ENCODE measurements around the gene SCN3B. TPM values are rescaled to one million over a fixed set of nuclear protein-coding genes. Genes with fewer than 3 reads are reported as not detected.

Gene SCN3B
- total RNA-seq, 4 donors from 2014 or later, result 0.42 to 1.9 (median 0.98) TPM

GRCh38 chr11:123594188-123594901, 60.1 kb downstream of the SCN3B start:
- Histone ChIP-seq H3K4me3 (no peak overlapping the region), H3K27ac (no peak overlapping the region), H3K9me3 (no peaks in the 10 kb centered on the region), H3K4me1 (no peaks in the 10 kb centered on the region), H3K36me3 (no peaks in the 10 kb centered on the region), H3K27me3 (no peaks in the 10 kb centered on the region)
- no peak for DNase-seq (ENCODE audit: low spot score in 2 of 2)
- TF ChIP-seq POLR2AphosphoS5 (IDR thresholded peaks at IDR 0.05) (no peak), EP300 (IDR thresholded peaks at IDR 0.05) (no peak), POLR2A (IDR thresholded peaks at IDR 0.05) (no peak), CTCF (IDR thresholded peaks at IDR 0.05) (no peak)
- 91% methylated on average over 8 of the region's 8 CpGs for WGBS

- no peak overlapping the region for H3K4me3 ChIP-seq
- no peaks in the 10 kb centered on the region for H3K27me3 ChIP-seq
- DNase-seq (ENCODE audit: low spot score in 2 of 2), result no peak
- H3K4me1 ChIP-seq, result no peaks in the 10 kb centered on the region
- no peak for TF ChIP-seq POLR2AphosphoS5 (IDR thresholded peaks at IDR 0.05)
- no peak for TF ChIP-seq POLR2A (IDR thresholded peaks at IDR 0.05)
- WGBS, result 85% methylated on average over 5 of the region's 6 CpGs
- H3K27ac ChIP-seq, result no peak overlapping the region
- no peaks in the 10 kb centered on the region for H3K9me3 ChIP-seq
- no peaks in the 10 kb centered on the region for H3K36me3 ChIP-seq
Measured at GRCh38 chr11:123593570-123593969, 60.9 kb downstream of the SCN3B start.

GRCh38 chr11:123590296-123590912, 64.0 kb downstream of the SCN3B start:
- WGBS, result 55% methylated on average over 11 of the region's 11 CpGs
- no peaks in the 10 kb centered on the region for H3K36me3 ChIP-seq
- no peak overlapping the region for H3K4me3 ChIP-seq
- no peak for DNase-seq (ENCODE audit: low spot score in 2 of 2)
- no peaks in the 10 kb centered on the region for H3K27me3 ChIP-seq
- H3K4me1 ChIP-seq, result no peaks in the 10 kb centered on the region
- H3K27ac ChIP-seq, result no peak overlapping the region
- no peaks in the 10 kb centered on the region for H3K9me3 ChIP-seq
- no peak for TF ChIP-seq POLR2A (IDR thresholded peaks at IDR 0.05)
- no peak for TF ChIP-seq EP300 (IDR thresholded peaks at IDR 0.05)
- TF ChIP-seq POLR2AphosphoS5 (IDR thresholded peaks at IDR 0.05), result no peak
- no peak for TF ChIP-seq CTCF (IDR thresholded peaks at IDR 0.05)

- Histone ChIP-seq H3K4me1 (no peaks in the 10 kb centered on the region), H3K4me3 (no peak overlapping the region), H3K27ac (no peak overlapping the region), H3K36me3 (no peaks in the 10 kb centered on the region), H3K27me3 (no peaks in the 10 kb centered on the region), H3K9me3 (no peaks in the 10 kb centered on the region)
- no peak for TF ChIP-seq POLR2AphosphoS5 (IDR thresholded peaks at IDR 0.05)
- no peak for TF ChIP-seq CTCF (IDR thresholded peaks at IDR 0.05)
- no peak for TF ChIP-seq EP300 (IDR thresholded peaks at IDR 0.05)
- TF ChIP-seq POLR2A (IDR thresholded peaks at IDR 0.05), result no peak
- WGBS, result 91% methylated on average over 5 of the region's 5 CpGs
- no peak for DNase-seq (ENCODE audit: low spot score in 2 of 2)
Measured at GRCh38 chr11:123588864-123589262, 65.6 kb downstream of the SCN3B start.

GRCh38 chr11:123588117-123588863, 66.1 kb downstream of the SCN3B start:
- Histone ChIP-seq H3K27me3 (no peaks in the 10 kb centered on the region), H3K4me1 (no peaks in the 10 kb centered on the region), H3K27ac (no peak overlapping the region), H3K4me3 (no peak overlapping the region), H3K36me3 (no peaks in the 10 kb centered on the region), H3K9me3 (no peaks in the 10 kb centered on the region)
- TF ChIP-seq POLR2AphosphoS5 (IDR thresholded peaks at IDR 0.05) (no peak), EP300 (IDR thresholded peaks at IDR 0.05) (no peak), CTCF (IDR thresholded peaks at IDR 0.05) (no peak), POLR2A (IDR thresholded peaks at IDR 0.05) (no peak)
- WGBS, result 63% methylated on average over 14 of the region's 14 CpGs
- no peak for DNase-seq (ENCODE audit: low spot score in 2 of 2)
